NCI-H774 (cell line): ENCODE measurements around the gene TLX2.

ENCODE experiments used
- DNase-seq: peaks from one replicate; lab custom pipeline; 2025; lab: John Stamatoyannopoulos, UW

Gene TLX2

GRCh38 chr2:74531666-74532065 lies 17.4 kb downstream of the TLX2 start:
- no peak for DNase-seq

DNA sequence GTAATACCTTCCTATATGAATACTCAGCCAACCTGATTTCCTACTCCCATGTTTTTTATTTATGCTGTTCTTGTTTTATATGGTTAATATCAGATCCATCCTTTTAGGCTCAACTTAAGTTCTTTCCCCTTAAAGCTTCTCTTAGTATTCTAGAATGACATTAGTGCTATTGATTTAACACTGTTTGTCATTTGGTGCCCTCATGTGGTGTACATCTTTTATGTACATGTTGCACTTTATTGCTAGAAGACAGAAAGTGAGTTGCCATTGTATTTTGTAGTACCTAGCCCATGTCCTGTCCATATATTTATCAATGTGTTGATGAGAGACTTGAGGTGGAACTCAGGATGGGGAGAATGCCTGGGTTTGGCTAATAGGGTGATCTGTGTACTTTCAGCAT lies 18.0 kb downstream of the TLX2 start:
- DNase-seq: no peak

GRCh38 chr2:74533464-74533863 lies 19.2 kb downstream of the TLX2 start:
- DNase-seq: no peak

- DNase-seq: no peak
These were observed 20.2 kb downstream of the TLX2 start for GRCh38 chr2:74534411-74534810.

- DNase-seq: no peak
These were observed 21.3 kb downstream of the TLX2 start for GRCh38 chr2:74535440-74535965.

- no peak for DNase-seq
These were observed 22.1 kb downstream of the TLX2 start for GRCh38 chr2:74536166-74536950.

DNA sequence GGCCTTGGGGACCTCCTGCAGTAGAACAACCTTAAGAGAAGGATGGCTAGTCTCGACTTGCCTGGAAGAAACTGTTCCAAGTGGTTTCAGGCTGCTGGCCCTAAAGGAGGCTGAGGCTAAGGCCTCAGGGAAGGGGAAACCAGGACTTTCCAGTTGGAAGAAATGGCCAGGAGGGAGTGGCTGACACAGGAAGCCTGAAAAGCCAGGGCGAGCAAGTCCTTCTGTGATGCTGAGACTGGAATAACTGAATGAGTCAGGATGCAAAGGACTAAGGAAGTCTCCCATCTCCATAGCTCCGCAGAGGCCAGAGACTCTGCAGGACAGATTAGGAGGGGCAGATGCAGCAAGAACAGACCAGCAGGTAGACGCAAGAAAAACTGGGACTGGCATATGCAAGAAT lies 22.9 kb downstream of the TLX2 start:
- DNase-seq: no peak

GRCh38 chr2:74538881-74539339 lies 24.7 kb downstream of the TLX2 start:
- DNase-seq: no peak

DNA sequence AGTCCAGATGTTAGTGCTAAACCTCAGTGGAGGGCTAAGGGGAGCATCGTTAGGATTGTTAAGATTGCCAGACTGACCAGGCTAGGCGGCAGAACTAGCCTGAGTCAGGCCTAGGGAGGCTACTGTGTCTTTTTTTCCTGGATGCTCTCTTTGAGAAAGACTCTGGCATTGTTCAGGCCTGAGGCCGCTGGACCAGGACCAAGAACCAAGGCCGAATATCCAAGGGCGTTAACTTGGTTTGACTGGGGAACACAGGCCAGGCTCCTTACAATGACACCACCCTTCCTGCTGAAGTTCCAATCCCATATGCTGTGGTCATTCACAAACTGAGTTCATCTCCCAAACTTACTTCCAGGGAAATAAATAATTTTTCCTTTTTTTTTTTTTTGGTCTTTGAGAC lies 26.0 kb downstream of the TLX2 start:
- no peak for DNase-seq

DNA sequence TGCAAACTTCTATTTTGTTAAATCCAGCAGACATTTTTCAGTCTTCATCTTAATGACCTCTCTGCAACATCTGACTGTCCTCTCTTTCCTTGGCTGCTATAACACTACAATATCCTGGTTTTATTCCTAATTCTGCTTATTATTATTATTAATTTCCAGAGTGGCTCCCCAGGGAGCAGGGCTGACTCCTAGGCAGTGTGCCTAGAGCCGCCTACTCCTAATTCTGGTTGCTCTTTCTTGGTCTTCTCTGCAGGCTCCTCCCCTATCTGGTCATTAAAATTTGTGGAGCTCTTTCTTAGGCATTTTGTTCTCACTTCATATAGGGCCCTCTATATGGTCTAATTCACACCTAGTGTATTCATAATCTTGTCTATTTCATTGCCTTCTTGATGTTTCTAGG lies 28.7 kb downstream of the TLX2 start:
- DNase-seq: no peak

- DNase-seq: no peak
These were observed 30.4 kb downstream of the TLX2 start for GRCh38 chr2:74544634-74545033.

DNA sequence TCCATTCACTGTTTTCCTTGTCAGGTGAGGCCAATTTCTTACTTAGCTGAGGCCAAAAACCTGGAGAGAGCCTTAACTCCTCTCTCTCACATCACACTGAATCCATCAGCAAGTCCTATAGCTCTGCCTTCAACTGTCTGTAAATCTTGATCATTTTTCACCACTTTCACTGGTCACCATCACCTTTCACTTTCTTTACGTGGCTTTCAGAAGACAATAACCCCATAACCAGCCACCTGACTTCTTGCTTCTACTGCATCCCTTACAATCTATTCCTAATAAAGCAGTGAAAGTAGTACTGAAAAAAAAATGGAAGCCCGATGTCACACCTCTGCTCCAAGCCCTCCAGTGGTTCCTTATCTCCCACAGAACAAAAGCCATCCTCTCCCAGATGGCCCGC lies 31.8 kb downstream of the TLX2 start:
- no peak for DNase-seq

DNA sequence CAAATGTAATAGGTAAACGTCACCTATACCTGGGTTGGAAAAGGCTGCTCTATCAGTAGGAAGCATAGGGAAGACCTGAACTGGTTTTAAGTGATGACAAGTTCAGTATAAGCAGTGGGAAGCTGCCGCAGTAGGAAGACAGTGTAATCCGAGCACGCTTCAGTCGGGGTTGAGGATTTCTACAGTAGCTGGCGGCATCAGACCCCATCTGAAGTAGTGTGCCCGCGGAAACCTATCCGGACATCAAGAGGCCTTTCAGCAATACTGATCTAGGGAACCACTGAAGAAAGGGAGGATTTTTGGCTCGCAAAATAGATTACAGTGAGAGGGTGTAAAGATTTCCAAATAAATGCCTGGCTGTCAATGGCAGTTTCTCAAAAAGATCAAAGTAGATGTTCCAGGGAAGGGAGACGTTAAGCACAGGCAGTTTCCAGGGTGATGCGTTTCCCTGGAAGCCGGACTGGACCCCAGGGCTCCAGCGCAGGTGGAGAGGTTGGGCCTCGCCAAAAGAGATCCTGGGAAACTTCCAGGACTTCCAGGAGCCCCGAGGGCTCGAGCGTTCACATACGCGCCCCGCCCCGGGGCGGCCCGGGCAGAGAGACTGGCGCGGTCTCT lies 34.1 kb downstream of the TLX2 start:
- no peak for DNase-seq

DNA sequence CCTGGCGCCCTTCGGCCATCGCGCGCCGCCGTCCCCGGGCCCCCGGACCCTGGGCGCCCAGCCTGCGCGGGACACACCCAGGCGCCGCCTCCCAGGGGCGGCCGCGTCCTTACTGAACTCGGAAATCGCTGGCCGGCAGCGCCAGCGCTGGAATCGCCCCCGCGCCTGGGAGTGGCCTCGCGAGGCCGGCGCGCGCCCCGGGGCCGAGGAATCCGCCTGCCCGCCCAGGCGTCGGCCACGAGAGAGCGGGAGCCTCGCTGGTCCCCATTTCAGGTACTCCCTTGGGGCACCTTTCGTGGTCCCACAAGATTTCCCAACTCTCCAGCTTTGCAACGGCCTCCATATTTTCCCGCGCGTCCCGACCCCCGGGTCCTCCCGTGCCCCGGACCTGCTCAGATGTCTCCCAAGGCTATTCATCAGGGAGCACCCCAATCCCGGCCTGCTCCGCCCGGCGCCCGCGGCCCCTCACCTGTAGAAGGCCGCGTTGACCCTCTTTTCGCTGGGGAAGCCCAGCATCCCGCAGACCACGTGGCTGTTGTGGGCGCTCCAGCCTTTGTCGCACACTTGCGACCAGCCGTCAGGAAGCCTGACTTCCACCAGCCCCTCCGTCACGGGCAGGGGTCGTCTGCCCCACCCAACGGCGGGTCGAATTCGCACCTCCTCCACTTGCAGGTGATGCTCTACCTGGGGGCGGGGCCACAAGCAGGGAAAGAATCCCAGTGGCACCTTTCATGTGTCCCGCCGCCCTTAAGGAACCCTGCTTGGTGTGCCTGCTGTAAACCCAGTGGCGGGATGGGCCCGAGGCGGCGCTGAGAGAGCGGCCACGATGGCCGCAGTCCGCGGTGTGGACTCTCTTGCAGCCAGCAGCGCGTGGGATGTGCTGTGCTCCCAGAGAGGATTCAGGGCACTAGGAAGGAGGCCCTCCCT lies 34.9 kb downstream of the TLX2 start:
- DNase-seq: peak; percentile 56

- DNase-seq: no peak
These were observed 36.0 kb downstream of the TLX2 start for GRCh38 chr2:74550231-74550630.

- no peak for DNase-seq
These were observed 37.3 kb downstream of the TLX2 start for GRCh38 chr2:74551530-74551929.

GRCh38 chr2:74551942-74552913 lies 38.0 kb downstream of the TLX2 start:
- no peak for DNase-seq

DNA sequence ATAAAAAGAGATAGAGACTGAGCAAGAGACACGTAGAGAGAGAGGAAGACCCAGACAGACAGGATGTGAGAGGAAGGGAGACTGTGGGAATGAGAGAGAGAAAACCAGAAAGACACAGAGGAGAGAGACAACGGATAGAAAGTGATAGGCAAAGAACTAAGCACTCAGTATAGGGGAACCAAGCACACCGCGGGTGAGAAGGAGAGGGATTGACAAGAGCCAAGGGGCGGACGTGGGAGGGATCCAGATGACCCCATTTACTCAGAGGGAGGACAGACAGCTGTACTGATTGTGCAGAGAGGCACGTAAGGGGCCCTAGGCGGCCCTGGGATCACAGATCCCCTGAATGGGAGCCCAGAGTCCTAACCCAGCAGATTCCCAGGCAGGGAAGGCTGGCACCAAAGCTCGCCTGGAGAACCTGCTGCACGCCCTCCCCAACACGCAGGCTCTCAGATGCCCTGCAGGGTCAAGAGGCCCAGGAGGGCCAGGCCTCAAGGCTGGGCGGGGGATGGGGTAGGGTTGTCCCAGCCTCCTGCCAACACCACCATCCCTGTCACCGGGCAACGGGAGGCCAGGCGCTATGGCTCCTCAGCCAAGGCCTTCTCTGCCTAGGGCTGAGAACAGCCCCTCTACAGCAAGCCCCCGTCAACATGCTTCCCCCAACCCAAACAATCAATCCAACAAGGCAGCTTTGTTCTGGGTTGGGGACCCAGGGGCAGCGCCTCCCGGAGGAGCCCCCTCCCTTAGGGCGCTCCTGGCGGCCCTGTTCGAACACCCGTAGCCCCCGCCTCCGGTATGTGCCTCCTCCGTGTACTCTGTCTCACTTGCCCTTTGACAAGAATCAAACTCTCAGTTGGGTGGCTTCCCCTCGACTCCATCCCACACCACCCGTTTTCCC lies 38.9 kb downstream of the TLX2 start:
- no peak for DNase-seq

DNA sequence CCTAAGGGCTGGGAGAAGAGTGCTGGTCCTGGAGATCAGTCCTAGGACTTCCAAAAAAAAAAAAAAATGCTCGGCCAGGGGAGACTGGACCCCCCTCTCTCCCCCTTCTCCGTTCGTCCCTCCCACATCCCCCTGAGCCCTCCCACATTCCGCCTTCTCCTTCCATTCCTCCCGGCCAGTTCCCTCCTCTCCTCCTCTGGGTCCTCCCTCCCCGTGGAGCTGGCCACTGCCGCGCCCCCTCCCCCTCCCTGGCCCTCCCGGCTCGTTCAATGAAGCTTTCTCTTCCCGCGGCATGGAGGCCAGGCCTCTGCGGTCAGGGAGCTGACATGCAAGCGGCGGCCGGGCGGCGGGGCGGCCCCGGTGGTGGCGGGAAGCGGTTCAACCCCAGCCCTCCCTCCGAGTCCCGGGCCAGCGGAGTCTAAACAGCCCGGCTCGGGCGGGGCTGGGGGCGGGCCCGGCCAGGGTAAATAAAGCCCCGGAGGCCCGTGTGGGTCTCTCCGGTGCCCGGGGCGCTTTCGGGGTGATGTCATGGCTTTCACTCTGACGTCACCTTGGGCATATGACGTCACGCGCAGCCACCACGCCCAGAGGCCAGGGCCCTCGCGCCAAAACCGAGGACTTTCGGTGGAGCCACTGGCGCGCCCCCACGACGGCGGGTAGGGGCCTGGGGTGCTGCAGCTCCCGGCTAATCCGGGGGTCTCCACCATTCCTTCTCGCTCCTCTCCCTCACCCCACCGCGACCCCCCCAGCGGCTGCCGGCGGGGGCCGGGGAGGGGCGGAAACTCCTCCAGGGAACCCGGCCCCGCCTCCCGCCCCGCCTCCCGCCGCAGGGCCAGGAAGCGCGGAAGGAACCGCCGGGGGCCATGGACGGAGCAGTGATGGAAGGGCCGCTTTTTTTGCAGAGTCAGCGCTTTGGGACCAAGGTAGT lies 39.9 kb downstream of the TLX2 start, which contains the start of the genes DOK1 and LOXL3:
DOK1 (plus strand) TSS at position 829 of the 928 bp plus-strand sequence; CDS start at position 864, 35 bp downstream.
LOXL3 (minus strand) TSS at position 51 of the 928 bp plus-strand sequence. CDS start 1,308 bp downstream, outside the sequence.
- peak; percentile 71 for DNase-seq
